ENCODE data around the gene IFNL2. TPM values are rescaled to one million over a fixed set of nuclear protein-coding genes. Genes with fewer than 3 reads are reported as not detected.
A peak's percentile ranks its signal among the peaks of the same experiment; 100 is the strongest.
"Not testable (repeated sequence)": the region's sequence is repeated elsewhere in the genome, so short reads cannot be mapped to it uniquely, and the experiment has no call there.

The IFNL2 gene
- total and polyA plus RNA-seq, 8 donors: not detected

DNA sequence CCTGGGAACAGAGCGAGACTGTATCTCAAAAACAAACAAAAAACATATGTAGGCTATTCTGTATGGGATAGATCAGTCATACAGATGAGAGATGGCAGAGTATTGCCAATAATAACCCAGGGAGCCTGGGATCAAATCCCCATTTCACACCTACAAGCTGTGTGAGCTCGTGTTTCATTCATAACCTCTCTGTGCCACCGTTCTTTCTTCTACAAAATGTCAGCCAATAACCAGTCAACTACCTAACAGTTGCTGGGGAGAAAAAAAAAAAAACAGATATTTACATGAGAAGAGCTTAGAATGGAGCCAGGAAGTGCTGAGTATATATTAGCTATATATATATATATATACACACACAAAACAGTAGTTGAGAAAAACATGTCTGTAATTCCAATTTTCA is 6.5 kb upstream of the IFNL2 start:
- TF ChIP-seq, protein P1, sequence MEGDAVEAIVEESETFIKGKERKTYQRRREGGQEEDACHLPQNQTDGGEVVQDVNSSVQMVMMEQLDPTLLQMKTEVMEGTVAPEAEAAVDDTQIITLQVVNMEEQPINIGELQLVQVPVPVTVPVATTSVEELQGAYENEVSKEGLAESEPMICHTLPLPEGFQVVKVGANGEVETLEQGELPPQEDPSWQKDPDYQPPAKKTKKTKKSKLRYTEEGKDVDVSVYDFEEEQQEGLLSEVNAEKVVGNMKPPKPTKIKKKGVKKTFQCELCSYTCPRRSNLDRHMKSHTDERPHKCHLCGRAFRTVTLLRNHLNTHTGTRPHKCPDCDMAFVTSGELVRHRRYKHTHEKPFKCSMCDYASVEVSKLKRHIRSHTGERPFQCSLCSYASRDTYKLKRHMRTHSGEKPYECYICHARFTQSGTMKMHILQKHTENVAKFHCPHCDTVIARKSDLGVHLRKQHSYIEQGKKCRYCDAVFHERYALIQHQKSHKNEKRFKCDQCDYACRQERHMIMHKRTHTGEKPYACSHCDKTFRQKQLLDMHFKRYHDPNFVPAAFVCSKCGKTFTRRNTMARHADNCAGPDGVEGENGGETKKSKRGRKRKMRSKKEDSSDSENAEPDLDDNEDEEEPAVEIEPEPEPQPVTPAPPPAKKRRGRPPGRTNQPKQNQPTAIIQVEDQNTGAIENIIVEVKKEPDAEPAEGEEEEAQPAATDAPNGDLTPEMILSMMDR (IDR thresholded peaks at IDR 0.05): no peak
- no peak for ATAC-seq
- Histone ChIP-seq H3K9me3 (no peaks in the 10 kb centered on the region), H3K4me1 (peaks cover 3 to 8% of the 10 kb centered on the region in 2 donors), H3K36me3 (no peaks in the 10 kb centered on the region), H3K27me3 (peaks cover 53 to 70% of the 10 kb centered on the region in 2 donors), H3K4me3 (no peak overlapping the region), H3K27ac (no peak overlapping the region)
- intact Hi-C loops (cut with DNase I): no loop called here
- DNase-seq: no peak

DNA sequence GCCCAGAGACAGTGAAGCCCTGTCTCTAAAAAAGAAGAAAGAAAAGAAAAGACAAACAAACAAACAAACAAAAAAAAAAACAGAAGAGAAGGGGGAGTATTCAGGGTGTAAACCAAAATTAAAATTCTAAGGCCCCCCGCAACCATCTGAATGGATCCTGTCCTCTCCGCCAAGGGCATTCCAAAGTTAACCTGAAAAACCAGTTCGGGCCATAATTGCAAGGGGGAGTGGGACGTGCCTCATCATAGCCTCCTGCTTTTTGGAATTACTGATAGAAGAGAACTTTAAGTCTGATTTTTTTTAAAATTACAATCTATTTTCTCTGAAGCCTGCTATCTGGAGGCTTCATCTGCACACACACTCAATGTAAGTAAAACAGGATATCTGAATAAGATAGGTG is 5.7 kb upstream of the IFNL2 start:
- no peak overlapping the region for H3K27ac ChIP-seq
- no peak for ATAC-seq
- H3K4me3 ChIP-seq: no peak overlapping the region
- H3K4me1 ChIP-seq: peaks cover 3 to 8% of the 10 kb centered on the region in 2 donors
- DNase-seq: no peak
- TF ChIP-seq, protein P1 (IDR thresholded peaks at IDR 0.05): no peak
- intact Hi-C loops (cut with DNase I): no loop called here
- peaks cover 53 to 73% of the 10 kb centered on the region in 2 donors for H3K27me3 ChIP-seq
- no peaks in the 10 kb centered on the region for H3K36me3 ChIP-seq
- H3K9me3 ChIP-seq: no peaks in the 10 kb centered on the region

DNA sequence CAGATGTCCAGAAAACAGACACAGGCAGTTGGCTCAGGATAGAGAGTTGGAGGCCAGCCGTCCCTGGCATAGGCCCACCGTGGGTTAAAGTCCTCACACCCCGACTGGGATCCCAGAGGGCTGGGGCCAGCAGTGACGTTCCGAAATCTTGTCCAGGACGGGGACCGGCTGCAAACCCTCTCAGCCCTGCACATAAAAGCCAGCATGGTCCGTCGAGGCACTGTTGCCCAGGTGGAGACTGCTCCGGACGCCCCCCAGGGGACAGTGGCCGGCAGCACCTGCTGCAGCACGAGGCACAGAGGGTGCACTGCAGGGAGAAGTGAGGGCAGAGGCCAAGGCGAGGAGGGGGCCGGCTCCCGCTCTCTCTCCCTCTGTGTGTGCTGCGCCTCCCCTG is 4.3 kb upstream of the IFNL2 start:
- Histone ChIP-seq H3K4me3 (no peak overlapping the region), H3K27me3 (peaks cover 53 to 74% of the 10 kb centered on the region in 2 donors), H3K4me1 (peaks cover 3 to 8% of the 10 kb centered on the region in 2 donors), H3K36me3 (no peaks in the 10 kb centered on the region), H3K27ac (no peak overlapping the region), H3K9me3 (no peaks in the 10 kb centered on the region)
- TF ChIP-seq, protein P1 (IDR thresholded peaks at IDR 0.05): no peak
- ATAC-seq (no peak), DNase-seq (no peak)
- intact Hi-C loops (cut with DNase I): no loop called here

DNA sequence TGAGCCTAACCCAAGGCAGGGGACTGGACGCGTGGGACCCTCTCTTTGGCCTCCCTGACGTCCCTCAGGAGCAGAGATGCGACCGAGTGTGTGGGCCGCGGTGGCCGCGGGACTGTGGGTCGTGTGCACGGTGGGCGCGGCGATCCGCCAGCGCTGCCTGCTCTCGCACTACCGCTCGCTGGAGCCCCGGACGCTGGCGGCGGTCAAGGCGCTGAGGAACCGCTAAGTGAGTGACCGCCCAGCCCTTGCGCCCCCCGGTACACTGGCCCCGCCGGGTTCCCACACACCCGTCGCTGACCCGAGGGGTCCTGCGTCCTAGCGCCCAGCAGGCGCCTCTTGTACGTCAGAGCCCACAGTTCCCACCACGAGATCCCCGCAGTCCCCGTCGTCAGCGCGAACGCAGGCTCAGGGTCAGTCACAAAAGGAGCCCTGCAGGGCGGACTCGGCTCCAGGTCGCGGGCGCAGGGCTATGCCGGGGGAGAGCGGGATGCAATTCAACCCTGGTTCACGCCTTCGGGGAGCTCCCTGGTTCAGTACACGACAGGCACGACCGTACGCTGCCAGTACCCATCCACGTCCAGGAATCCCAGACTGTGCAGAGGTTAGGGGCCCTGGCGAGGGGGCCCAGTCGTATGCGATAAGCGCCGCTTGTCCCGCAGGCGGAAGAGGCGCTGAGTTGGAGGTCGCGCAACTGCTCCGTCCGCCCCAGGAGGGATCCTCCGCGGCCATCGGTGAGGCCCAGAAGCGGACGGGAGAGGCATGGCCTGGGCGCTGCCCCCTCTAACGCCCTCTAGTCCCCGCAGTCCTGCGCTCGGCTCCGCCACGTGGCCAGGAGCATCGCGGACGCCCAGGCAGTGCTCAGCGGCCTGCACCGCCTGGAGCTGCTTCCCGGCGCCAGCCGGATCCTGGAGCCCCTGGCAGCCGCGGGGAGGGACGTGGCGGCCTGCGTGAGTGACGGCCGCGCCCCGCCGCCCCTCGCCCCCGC is 3.6 kb upstream of the IFNL2 start:
- TF ChIP-seq, protein P1 (IDR thresholded peaks at IDR 0.05): no peak
- H3K4me3 ChIP-seq: no peak overlapping the region
- no peaks in the 10 kb centered on the region for H3K9me3 ChIP-seq
- no peaks in the 10 kb centered on the region for H3K36me3 ChIP-seq
- H3K27ac ChIP-seq: no peak overlapping the region
- intact Hi-C loops (cut with DNase I): no loop called here
- H3K4me1 ChIP-seq: peaks cover 3 to 8% of the 10 kb centered on the region in 2 donors
- H3K27me3 ChIP-seq: peaks cover 53 to 76% of the 10 kb centered on the region in 2 donors
- peak; percentile 72 for ATAC-seq
- peak in 3 of 4 donors; percentile 12 to 80 (median 36) for DNase-seq

DNA sequence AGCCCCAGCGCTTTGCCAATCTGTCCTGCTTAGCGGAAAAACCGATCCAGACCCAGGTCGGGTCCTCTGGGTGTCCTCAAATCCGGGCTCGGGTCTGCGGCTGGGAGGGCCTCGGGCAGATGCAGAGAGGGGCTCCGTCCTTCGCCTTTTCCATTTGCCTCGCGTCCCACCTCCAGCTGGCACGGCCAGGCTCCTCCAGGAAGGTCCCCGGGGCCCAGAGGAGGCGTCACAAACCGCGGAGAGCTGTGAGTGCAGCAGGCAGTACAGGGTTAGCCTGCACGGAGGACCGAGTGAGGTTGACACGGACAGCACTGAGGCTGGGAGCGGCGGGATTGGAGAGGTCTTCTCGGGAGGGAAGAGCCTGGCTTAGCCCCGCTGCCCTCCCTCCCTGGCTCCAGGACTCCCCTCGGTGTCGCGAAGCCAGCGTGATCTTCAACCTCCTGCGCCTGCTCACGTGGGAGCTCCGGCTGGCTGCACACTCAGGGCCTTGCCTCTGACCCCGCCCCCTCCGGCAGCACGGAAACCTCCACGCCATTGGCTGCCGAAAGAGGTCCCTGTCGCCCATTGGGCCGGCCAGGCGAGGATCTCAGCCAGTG is 2.8 kb upstream of the IFNL2 start:
- Histone ChIP-seq H3K27me3 (peaks cover 50 to 76% of the 10 kb centered on the region in 2 donors), H3K4me1 (peaks cover 3 to 8% of the 10 kb centered on the region in 2 donors), H3K36me3 (no peaks in the 10 kb centered on the region), H3K27ac (no peak overlapping the region), H3K4me3 (no peak overlapping the region), H3K9me3 (no peaks in the 10 kb centered on the region)
- DNase-seq (peak in 1 of 4 donors; percentile 72), ATAC-seq (no peak)
- intact Hi-C loops (cut with DNase I): no loop called here
- TF ChIP-seq, protein P1 (IDR thresholded peaks at IDR 0.05): no peak

DNA sequence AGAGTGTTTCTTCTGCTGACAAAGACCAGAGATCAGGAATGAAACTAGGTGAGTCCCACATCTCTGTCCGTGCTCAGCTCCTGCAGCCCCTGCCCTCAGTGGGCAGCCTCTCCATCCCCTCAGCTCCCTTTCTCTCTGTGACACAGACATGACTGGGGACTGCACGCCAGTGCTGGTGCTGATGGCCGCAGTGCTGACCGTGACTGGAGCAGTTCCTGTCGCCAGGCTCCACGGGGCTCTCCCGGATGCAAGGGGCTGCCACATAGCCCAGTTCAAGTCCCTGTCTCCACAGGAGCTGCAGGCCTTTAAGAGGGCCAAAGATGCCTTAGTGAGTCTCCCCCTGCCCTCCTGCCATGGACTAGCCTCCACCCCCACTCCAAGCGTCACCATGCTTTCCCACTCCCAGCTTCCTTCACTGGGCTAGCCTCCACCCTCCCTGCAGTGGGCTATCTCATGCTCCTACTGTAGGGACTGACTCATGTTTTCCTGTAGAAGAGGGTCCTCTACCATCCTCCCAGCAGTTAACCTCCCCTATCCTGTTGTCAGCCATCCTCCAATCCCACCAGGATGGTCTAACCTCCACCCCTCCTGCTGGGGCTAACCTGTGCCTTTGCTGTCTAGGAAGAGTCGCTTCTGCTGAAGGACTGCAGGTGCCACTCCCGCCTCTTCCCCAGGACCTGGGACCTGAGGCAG is 481 bp downstream of the IFNL2 start:
- H3K4me1 ChIP-seq; DNase-seq; H3K36me3 ChIP-seq; H3K4me3 ChIP-seq; H3K9me3 ChIP-seq; intact Hi-C loops (cut with DNase I); H3K27ac ChIP-seq; ATAC-seq: not testable (repeated sequence)
- peaks cover 21 to 53% of the 10 kb centered on the region in 2 donors for H3K27me3 ChIP-seq

DNA sequence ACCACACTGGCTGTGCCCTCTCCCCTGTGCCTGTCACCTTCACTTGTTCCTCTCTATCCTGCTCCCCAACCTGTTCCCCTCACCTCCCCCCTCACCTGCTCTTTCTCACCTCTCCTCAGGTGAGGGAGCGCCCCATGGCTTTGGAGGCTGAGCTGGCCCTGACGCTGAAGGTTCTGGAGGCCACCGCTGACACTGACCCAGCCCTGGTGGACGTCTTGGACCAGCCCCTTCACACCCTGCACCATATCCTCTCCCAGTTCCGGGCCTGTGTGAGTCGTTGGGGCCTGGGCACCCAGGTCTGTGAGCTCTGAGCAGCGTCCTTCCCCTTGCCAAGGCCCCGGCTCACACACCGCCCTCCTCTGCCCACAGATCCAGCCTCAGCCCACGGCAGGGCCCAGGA is 1.2 kb downstream of the IFNL2 start:
- H3K9me3 ChIP-seq; H3K4me3 ChIP-seq; DNase-seq; H3K27ac ChIP-seq; H3K36me3 ChIP-seq; H3K4me1 ChIP-seq; ATAC-seq; intact Hi-C loops (cut with DNase I): not testable (repeated sequence)
- peaks cover 14 to 46% of the 10 kb centered on the region in 2 donors for H3K27me3 ChIP-seq
